HepG2 (cell line): ENCODE results near the gene NR1H2. TPM values are rescaled to one million over a fixed set of nuclear protein-coding genes. Genes with fewer than 3 reads are reported as not detected.

Experiments
- ATAC-seq: fragments of 200-7000 bp; cut with Tn5 transposase; 3 replicates; pipeline ENCODE4 v1.9.1; 2020; ENCODE audit warnings: mild to moderate bottlenecking, moderate library complexity
- BruUV-seq: library from RNA; stranded (reverse); fragments of 400-500 nt; replicated peaks from 2 replicates; lab custom pipeline; 2021; lab: Mats Ljungman, UMichigan
- CTCF ChIA-PET: fragments of 300-600 bp; formaldehyde crosslinking; extraction: SDS; loops from one replicate; lab custom pipeline; 2021; ENCODE audit warnings: low total read pairs, inconsistent platforms, low intra/inter-chr PET ratio; lab: Yijun Ruan, JAX
- POLR2A ChIA-PET: fragments of 350-600 bp; sonication (Branson Sonifier 250); formaldehyde crosslinking; loops from one replicate; lab custom pipeline; 2020; ENCODE audit warnings: antibody characterized with exemption, inconsistent platforms; lab: Yijun Ruan, JAX
- DNase-seq: peaks from one replicate; pipeline ENCODE4 v3.0.0-alpha.2; 2015; ENCODE audit warnings: low spot score
- FAIRE-seq: peaks from 3 replicates; lab custom pipeline; 2011; peaks lifted over from hg19 to GRCh38; lab: Jason Lieb, UNC
- H2AFZ ChIP-seq: one replicate; pipeline ENCODE4 v1.6.1; 2011; ENCODE audit warnings: low read length, inconsistent platforms
- H3K27ac ChIP-seq: fragments of 300-600 bp; 3 replicates; pipeline ENCODE4 v1.8.0; 2011; ENCODE audit warnings: mixed run types, mild to moderate bottlenecking, mixed read lengths, low read length, inconsistent platforms; ENCODE audit not compliant: insufficient read depth; ENCODE audit errors: extremely low read length
- H3K27me3 ChIP-seq, 2 experiments: fragments of 200-600 bp in 1 of 2; 2 replicates in 1 of 2; 3 replicates in 1 of 2; pipeline versions ENCODE4 v1.6.0 to v1.8.0; 2011; ENCODE audit warnings: low read length in 2 of 2, mild to moderate bottlenecking in 2 of 2, moderate library complexity in 2 of 2, inconsistent platforms in 1 of 2; ENCODE audit not compliant: insufficient read depth in 2 of 2, control insufficient read depth in 1 of 2
- H3K36me3 ChIP-seq, 2 experiments: fragments of 200-600 bp in 1 of 2; replicated peaks in 1 of 2; 2 replicates in 1 of 2; 3 replicates in 1 of 2; pipeline versions ENCODE4 v1.5.1 to v1.8.0; 2011; ENCODE audit warnings: low read length in 2 of 2, inconsistent platforms in 1 of 2; ENCODE audit not compliant: insufficient read depth in 2 of 2, control insufficient read depth in 1 of 2
- H3K4me1 ChIP-seq: 2 replicates; pipeline ENCODE4 v1.5.1; 2012; ENCODE audit warnings: low read length, inconsistent platforms; ENCODE audit not compliant: insufficient read depth
- H3K4me2 ChIP-seq: 2 replicates; pipeline ENCODE4 v1.6.0; 2011; ENCODE audit warnings: low read depth, low read length, inconsistent platforms
- H3K4me3 ChIP-seq, 3 experiments: fragments of 200-600 bp in 1 of 3; sonication (generic), shearing (Covaris generic) in 1 of 3; replicated peaks in 1 of 3; 2 replicates each; pipeline ENCODE4 v1.5.1; 2011 to 2016; ENCODE audit warnings: low read length in 3 of 3, inconsistent platforms in 2 of 3, low read depth in 2 of 3, mild to moderate bottlenecking in 2 of 3, control low read depth in 1 of 3, mixed read lengths in 1 of 3; ENCODE audit not compliant: insufficient read depth in 1 of 3
- H3K79me2 ChIP-seq: one replicate; pipeline ENCODE4 v1.6.1; 2011; ENCODE audit warnings: low read length, inconsistent platforms; ENCODE audit not compliant: insufficient read depth
- H3K9ac ChIP-seq: 2 replicates; pipeline ENCODE4 v1.6.0; 2011; ENCODE audit warnings: mild to moderate bottlenecking, low read depth, low read length, inconsistent platforms; ENCODE audit not compliant: insufficient read depth
- H3K9me3 ChIP-seq: 2 replicates; pipeline ENCODE4 v1.5.1; 2012; ENCODE audit warnings: mild to moderate bottlenecking, low read length
- H4K20me1 ChIP-seq: 2 replicates; pipeline ENCODE4 v1.6.0; 2011; ENCODE audit warnings: inconsistent platforms, mild to moderate bottlenecking, low read length, moderate library complexity; ENCODE audit not compliant: insufficient read depth
- FOSL1 ChIP-seq: sonication (generic); formaldehyde crosslinking; IDR thresholded peaks from 2 replicates; pipeline ENCODE4 v1.9.0; 2021; ENCODE audit warnings: missing genetic modification reagents, borderline replicate concordance
- IRX3 ChIP-seq: sonication (generic); formaldehyde crosslinking; IDR thresholded peaks from 2 replicates; pipeline ENCODE4 v1.8.1; 2023; ENCODE audit warnings: mild to moderate bottlenecking, low read depth, missing genetic modification reagents, borderline replicate concordance
- KLF11 ChIP-seq: IDR thresholded peaks from 2 replicates; pipeline ENCODE4 v1.6.1; 2016; ENCODE audit warnings: missing compliant biosample characterization
- MXD3 ChIP-seq: IDR thresholded peaks from 2 replicates; pipeline ENCODE4 v1.6.1; 2016; ENCODE audit warnings: mild to moderate bottlenecking, missing biosample characterization, missing genetic modification reagents
- ZBTB33 ChIP-seq: sonication (generic); formaldehyde crosslinking; IDR thresholded peaks from 2 replicates; pipeline ENCODE4 v1.4.0; 2020; ENCODE audit warnings: missing genetic modification reagents
- ZC3H13 ChIP-seq: sonication (generic); formaldehyde crosslinking; IDR thresholded peaks from 2 replicates; pipeline ENCODE4 v1.8.1; 2023; ENCODE audit warnings: mild to moderate bottlenecking, missing genetic modification reagents, moderate library complexity
- ZNF629 ChIP-seq: sonication (generic); formaldehyde crosslinking; conservative IDR thresholded peaks from 2 replicates; pipeline ENCODE4 v1.5.0; 2020; ENCODE audit warnings: missing genetic modification reagents
- ZNF784 ChIP-seq: sonication (generic); formaldehyde crosslinking; IDR thresholded peaks from 2 replicates; pipeline ENCODE4 v1.5.1; 2020; ENCODE audit warnings: missing genetic modification reagents, mild to moderate bottlenecking, borderline replicate concordance
- WGBS: methylation state at CpG from one replicate; pipeline ENCODE4 v1.1.6; 2017; ENCODE audit warnings: low lambda C conversion rate; 5-methylcytosine and 5-hydroxymethylcytosine counted together
- in situ Hi-C: cut with HindIII; loops from 2 replicates; pipeline ENCODE4 v1.10.0; 2017; ENCODE audit warnings: low pct_unique_long_range_greater_than_20kb; ENCODE audit not compliant: extremely low pct_ligation_motif_present
- intact Hi-C: fragments of 100-400 bp; cut with micrococcal nuclease; formaldehyde crosslinking; loops from one replicate; pipeline ENCODE4 v1.10.0; 2022; ENCODE audit not compliant: unreplicated experiment
- polyA plus RNA-seq, 8 experiments: library from polyadenylated mRNA; depleted of rRNA in 3 of 8; stranded (reverse) in 7 of 8; unstranded in 1 of 8; fragments of >200 nt; fragmentation: Illumina TruSeq in 4 of 8; extraction: Trizol in 4 of 8; gene quantifications; 2 replicates each; pipeline versions ENCODE4 v1.2.1 to v1.2.3, GENCODE V29; 2011 to 2016; ENCODE audit warnings: low read depth in 4 of 8, missing spikeins in 1 of 8, mixed read lengths in 1 of 8; ENCODE audit not compliant: insufficient read depth in 1 of 8
- total RNA-seq, 5 experiments: library from RNA; depleted of rRNA; stranded (reverse); fragments of >200 nt; fragmentation: Illumina TruSeq; extraction: Trizol; gene quantifications; 2 replicates each; pipeline ENCODE4 v1.2.3, GENCODE V29; 2016; ENCODE audit warnings: low read depth in 1 of 5
- TF ChIP-seq, protein P1 (sequence below): sonication (generic); formaldehyde crosslinking; conservative IDR thresholded peaks from 2 replicates; pipeline ENCODE4 v1.4.0; 2020; ENCODE audit warnings: mild to moderate bottlenecking, missing genetic modification reagents, moderate library complexity

NR1H2 gene
- total and polyA plus RNA-seq, 2 of the 13 experiments (the other 11 are each of a cell fraction or from before 2014, with no cell fraction given), result 10.3 to 13.5 TPM

DNA sequence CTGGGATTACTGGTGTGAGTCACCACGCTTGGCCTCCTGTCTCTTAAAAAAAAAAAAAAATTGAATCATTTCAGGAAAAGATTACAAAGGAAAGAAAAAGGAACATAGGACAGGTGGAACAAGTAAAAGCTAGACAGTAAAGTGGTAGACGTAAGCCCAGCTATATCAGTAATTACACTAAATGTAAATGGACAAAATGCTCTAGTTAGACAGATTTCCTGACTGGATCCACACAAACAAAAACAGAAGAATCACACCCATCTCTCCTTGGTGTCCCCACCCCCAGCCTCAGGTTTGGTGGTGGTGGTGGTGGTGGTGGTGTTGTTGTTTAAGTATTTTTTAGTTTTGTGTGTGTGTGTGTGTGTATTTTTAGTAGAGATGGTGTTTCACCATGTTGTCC is 36.2 kb downstream of the NR1H2 start:
- Histone ChIP-seq H4K20me1 (no peaks in the 10 kb centered on the region), H3K9ac (no peak overlapping the region), H2AFZ (no peak overlapping the region), H3K9me3 (no peaks in the 10 kb centered on the region), H3K36me3 (peaks cover 7 to 20% of the 10 kb centered on the region in 2 experiments; a peak in 3 of 5 replicates), H3K79me2 (no peaks in the 10 kb centered on the region), H3K4me3 (no peak overlapping the region), H3K27ac (no peak overlapping the region), H3K27me3 (no peaks in the 10 kb centered on the region), H3K4me1 (peaks cover 14% of the 10 kb centered on the region), H3K4me2 (no peak overlapping the region)
- 98% methylated on average over 2 of the region's 2 CpGs for WGBS
- intact Hi-C loops, result no loop called here
- BruUV-seq, result no TSS peak
- no peak for TF ChIP-seq ZC3H13 (CRISPR knock-in tag)
- ChIA-PET CTCF (interaction anchor here (1.1 kb wide), 1 partner anchor 44 kb away, joined by 3 read pairs; no protein-coding TSS in a partner anchor), POLR2A (no interaction called here)
- in situ Hi-C loops, result no loop called here
- DNase-seq (no peak), ATAC-seq (no peak), FAIRE-seq (no peak)

DNA sequence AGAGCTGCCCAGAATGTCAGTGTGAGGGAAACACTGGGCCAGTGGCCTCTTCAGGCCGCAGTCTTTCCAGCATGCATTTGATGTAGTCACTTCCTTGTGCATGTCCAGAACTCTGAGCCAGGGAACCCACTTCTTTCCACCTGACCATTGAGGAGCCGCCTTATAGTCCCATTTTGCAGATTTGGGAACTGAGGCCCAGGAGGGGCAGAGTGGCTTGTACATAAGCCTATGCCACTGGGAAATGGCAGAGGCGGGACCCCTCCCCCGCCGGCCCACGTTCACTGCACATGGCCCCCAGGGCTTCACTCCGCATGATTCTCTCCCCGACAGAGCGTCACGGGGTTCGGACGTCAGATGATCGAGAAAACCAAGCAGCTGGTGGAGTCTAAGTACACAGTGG is 36.8 kb downstream of the NR1H2 start:
- H3K4me2 ChIP-seq, result no peak overlapping the region
- 96% methylated on average over 12 of the region's 13 CpGs for WGBS
- no peak overlapping the region for H3K27ac ChIP-seq
- no peak overlapping the region for H3K4me3 ChIP-seq
- no peak for FAIRE-seq
- no peak overlapping the region for H3K9ac ChIP-seq
- peaks cover 14% of the 10 kb centered on the region for H3K4me1 ChIP-seq
- no peak for ATAC-seq
- H3K36me3 ChIP-seq, result peaks cover 6 to 20% of the 10 kb centered on the region in 2 experiments; a peak in 3 of 5 replicates
- intact Hi-C loops, result no loop called here
- no peaks in the 10 kb centered on the region for H3K9me3 ChIP-seq
- no peak for DNase-seq
- H4K20me1 ChIP-seq, result no peaks in the 10 kb centered on the region
- H3K79me2 ChIP-seq, result no peaks in the 10 kb centered on the region
- H2AFZ ChIP-seq, result no peak overlapping the region
- ChIA-PET POLR2A (no interaction called here), CTCF (no interaction called here)
- in situ Hi-C loops, result no loop called here
- TF ChIP-seq KLF11 (CRISPR knock-in tag), result no peak
- TF ChIP-seq ZNF629 (CRISPR knock-in tag), result peak; percentile 76
- no peak for TF ChIP-seq MXD3 (CRISPR knock-in tag)
- no peak for TF ChIP-seq ZBTB33
- no peak for TF ChIP-seq ZNF784 (CRISPR knock-in tag)
- no peak for TF ChIP-seq IRX3 (CRISPR knock-in tag)
- TF ChIP-seq, protein P1, sequence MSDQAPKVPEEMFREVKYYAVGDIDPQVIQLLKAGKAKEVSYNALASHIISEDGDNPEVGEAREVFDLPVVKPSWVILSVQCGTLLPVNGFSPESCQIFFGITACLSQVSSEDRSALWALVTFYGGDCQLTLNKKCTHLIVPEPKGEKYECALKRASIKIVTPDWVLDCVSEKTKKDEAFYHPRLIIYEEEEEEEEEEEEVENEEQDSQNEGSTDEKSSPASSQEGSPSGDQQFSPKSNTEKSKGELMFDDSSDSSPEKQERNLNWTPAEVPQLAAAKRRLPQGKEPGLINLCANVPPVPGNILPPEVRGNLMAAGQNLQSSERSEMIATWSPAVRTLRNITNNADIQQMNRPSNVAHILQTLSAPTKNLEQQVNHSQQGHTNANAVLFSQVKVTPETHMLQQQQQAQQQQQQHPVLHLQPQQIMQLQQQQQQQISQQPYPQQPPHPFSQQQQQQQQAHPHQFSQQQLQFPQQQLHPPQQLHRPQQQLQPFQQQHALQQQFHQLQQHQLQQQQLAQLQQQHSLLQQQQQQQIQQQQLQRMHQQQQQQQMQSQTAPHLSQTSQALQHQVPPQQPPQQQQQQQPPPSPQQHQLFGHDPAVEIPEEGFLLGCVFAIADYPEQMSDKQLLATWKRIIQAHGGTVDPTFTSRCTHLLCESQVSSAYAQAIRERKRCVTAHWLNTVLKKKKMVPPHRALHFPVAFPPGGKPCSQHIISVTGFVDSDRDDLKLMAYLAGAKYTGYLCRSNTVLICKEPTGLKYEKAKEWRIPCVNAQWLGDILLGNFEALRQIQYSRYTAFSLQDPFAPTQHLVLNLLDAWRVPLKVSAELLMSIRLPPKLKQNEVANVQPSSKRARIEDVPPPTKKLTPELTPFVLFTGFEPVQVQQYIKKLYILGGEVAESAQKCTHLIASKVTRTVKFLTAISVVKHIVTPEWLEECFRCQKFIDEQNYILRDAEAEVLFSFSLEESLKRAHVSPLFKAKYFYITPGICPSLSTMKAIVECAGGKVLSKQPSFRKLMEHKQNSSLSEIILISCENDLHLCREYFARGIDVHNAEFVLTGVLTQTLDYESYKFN (CRISPR knock-in tag), result no peak
- TF ChIP-seq FOSL1, result no peak
- BruUV-seq, result no TSS peak
- H3K27me3 ChIP-seq, result no peaks in the 10 kb centered on the region
